Measurements from ENCODE around the gene NANP.

NANP gene

GRCh38 chr20:25643716-25644115 is 19.9 kb upstream of the NANP start:
- TF ChIP-seq CTCF (IDR thresholded peaks at IDR 0.05), result no peak

DNA sequence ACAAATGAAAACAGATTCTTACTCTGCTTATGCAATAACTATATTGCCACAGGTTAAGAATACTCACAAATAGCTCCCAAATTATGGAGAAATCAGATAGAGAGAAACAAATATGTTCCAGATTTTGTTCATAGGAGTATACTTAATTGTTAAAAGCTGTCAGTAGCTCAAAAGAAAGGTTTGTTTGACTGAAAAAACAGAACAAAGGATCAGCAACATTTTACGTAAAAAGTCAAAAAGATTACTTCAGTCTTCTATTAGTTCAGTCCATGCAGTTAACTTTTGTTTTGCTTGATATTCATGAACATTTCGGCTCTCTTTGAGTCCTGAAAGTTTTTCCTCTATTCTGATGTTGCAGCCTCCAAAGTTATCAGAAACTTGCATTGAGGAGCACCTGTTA is 13.4 kb upstream of the NANP start:
- no peak for TF ChIP-seq CTCF (IDR thresholded peaks at IDR 0.05)

GRCh38 chr20:25632940-25633790 is 9.4 kb upstream of the NANP start:
- TF ChIP-seq CTCF (IDR thresholded peaks at IDR 0.05), result no peak

- TF ChIP-seq CTCF (IDR thresholded peaks at IDR 0.05), result no peak
Measured at GRCh38 chr20:25629816-25630499, 6.1 kb upstream of the NANP start.

GRCh38 chr20:25626779-25627178 is 3.0 kb upstream of the NANP start:
- no peak for TF ChIP-seq CTCF (IDR thresholded peaks at IDR 0.05)

- TF ChIP-seq CTCF (IDR thresholded peaks at IDR 0.05), result no peak
Measured at GRCh38 chr20:25624500-25624939, 706 bp upstream of the NANP start.

DNA sequence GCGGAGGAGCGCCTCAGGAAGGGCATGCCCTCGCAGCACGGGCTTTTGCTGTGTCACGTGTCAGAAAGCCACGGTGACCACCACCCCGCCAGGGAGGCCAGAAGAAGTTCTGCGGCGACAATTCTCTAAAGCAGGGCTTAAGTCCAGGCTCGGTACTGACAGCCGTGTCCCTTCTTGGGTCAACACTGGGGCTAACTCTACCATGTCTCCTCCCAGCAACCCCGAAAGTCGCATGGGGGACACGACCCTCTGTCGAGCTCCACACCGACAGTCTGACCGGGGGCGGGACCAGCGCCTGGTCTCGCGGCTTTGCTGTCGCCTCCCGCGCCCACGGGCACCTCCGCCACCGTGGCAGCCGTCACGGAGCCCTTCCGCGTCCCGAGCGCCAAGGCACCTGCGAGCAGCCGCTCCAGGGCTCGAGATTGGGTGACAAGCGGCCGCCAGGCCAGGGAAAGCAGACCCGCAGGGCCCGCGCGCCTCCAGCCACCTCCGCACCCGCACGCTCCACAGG is 534 bp downstream of the NANP start:
- no peak for TF ChIP-seq CTCF (IDR thresholded peaks at IDR 0.05)
